GM19023 (cell line): Measurements from ENCODE around the gene COL11A2.

Experiments used
- ATAC-seq: cut with Tn5 transposase; IDR thresholded peaks from one replicate; pipeline ENCODE4 v1.9.1; 2021; ENCODE audit warnings: mild to moderate bottlenecking, moderate library complexity; ENCODE audit not compliant: unreplicated experiment

Gene COL11A2

GRCh38 chr6:33172688-33173534, 19.4 kb downstream of the COL11A2 start:
- ATAC-seq, result no peak

- ATAC-seq, result no peak
Measured at GRCh38 chr6:33171880-33172687, 20.2 kb downstream of the COL11A2 start.

GRCh38 chr6:33171016-33171879, 21.0 kb downstream of the COL11A2 start:
- ATAC-seq, result no peak

GRCh38 chr6:33170176-33171015, 21.9 kb downstream of the COL11A2 start:
- ATAC-seq, result no peak

- ATAC-seq, result no peak
Measured at GRCh38 chr6:33169291-33170175, 22.7 kb downstream of the COL11A2 start.

GRCh38 chr6:33168639-33169038, 23.6 kb downstream of the COL11A2 start:
- ATAC-seq, result no peak

- ATAC-seq, result no peak
Measured at GRCh38 chr6:33168284-33168601, 24.0 kb downstream of the COL11A2 start.

GRCh38 chr6:33167374-33168283, 24.6 kb downstream of the COL11A2 start:
- no peak for ATAC-seq

- ATAC-seq, result no peak
Measured at GRCh38 chr6:33166811-33167210, 25.5 kb downstream of the COL11A2 start.

GRCh38 chr6:33166363-33166762, 25.9 kb downstream of the COL11A2 start:
- ATAC-seq, result no peak

GRCh38 chr6:33165581-33166258, 26.5 kb downstream of the COL11A2 start:
- no peak for ATAC-seq

- no peak for ATAC-seq
Measured at GRCh38 chr6:33164665-33165373, 27.4 kb downstream of the COL11A2 start.

- ATAC-seq, result no peak
Measured at GRCh38 chr6:33164176-33164575, 28.1 kb downstream of the COL11A2 start.

- ATAC-seq, result no peak
Measured at GRCh38 chr6:33163540-33163939, 28.7 kb downstream of the COL11A2 start.

- no peak for ATAC-seq
Measured at GRCh38 chr6:33161354-33162331, 30.6 kb downstream of the COL11A2 start.
